22Rv1 (cell line): ENCODE data around the gene WIPI1.
"Not testable (repeated sequence)": the region's sequence is repeated elsewhere in the genome, so short reads cannot be mapped to it uniquely, and the experiment has no call there.

ENCODE experiments used
- H3K27ac ChIP-seq: fragments of 450-650 bp; 2 replicates; pipeline ENCODE4 v1.5.1; 2017
- ZFX ChIP-seq: fragments of 450-650 bp; IDR thresholded peaks from 2 replicates; pipeline ENCODE4 v1.6.1; 2017; ENCODE audit warnings: antibody characterized with exemption, borderline replicate concordance
- TF ChIP-seq, protein P1 (sequence below): fragments of 450-650 bp; IDR thresholded peaks from 2 replicates; pipeline ENCODE4 v1.5.1; 2017; ENCODE audit warnings: mild to moderate bottlenecking

Gene WIPI1

DNA sequence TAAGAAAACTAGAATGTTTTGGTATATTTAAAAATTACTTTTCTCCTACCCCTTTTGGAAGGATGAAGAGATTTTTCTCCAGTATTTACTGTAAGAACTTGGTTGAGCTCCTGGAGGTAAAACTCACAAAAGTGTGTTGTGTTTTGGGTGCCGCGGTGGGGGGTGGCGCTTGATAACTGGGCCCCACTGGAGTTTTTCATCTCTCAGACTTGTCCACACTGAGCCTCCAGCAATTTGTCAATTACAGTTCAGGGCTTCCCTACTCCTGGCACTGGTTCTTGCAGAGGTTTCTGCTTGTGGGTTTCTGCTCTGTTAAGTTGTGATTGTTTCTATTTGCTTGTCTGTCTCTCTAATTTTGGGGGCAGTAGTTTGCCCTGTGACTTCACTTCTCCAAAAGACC is 40.0 kb downstream of the WIPI1 start:
- H3K27ac ChIP-seq: no peak overlapping the region
- TF ChIP-seq, protein P1, sequence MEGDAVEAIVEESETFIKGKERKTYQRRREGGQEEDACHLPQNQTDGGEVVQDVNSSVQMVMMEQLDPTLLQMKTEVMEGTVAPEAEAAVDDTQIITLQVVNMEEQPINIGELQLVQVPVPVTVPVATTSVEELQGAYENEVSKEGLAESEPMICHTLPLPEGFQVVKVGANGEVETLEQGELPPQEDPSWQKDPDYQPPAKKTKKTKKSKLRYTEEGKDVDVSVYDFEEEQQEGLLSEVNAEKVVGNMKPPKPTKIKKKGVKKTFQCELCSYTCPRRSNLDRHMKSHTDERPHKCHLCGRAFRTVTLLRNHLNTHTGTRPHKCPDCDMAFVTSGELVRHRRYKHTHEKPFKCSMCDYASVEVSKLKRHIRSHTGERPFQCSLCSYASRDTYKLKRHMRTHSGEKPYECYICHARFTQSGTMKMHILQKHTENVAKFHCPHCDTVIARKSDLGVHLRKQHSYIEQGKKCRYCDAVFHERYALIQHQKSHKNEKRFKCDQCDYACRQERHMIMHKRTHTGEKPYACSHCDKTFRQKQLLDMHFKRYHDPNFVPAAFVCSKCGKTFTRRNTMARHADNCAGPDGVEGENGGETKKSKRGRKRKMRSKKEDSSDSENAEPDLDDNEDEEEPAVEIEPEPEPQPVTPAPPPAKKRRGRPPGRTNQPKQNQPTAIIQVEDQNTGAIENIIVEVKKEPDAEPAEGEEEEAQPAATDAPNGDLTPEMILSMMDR: no peak
- no peak for TF ChIP-seq ZFX

DNA sequence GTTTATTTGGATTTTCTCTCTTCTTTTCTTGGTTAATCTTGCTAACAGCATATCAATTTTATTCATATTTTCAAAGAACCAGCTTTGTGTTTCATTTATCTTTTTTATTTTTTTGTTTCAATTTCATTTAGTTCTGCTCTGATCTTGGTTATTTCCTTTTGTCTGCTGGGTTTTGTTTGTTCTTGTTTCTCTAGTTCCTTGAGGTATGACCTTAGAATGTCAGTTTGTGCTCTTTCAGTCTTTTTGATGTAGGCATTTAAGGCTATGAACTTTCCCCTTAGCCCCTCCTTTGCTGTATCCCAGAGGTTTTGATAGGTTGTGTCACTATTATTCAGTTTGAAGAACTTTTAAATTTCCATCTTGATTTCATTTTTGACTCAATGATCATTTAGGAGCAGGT is 42.4 kb downstream of the WIPI1 start:
- H3K27ac ChIP-seq: not testable (repeated sequence)

DNA sequence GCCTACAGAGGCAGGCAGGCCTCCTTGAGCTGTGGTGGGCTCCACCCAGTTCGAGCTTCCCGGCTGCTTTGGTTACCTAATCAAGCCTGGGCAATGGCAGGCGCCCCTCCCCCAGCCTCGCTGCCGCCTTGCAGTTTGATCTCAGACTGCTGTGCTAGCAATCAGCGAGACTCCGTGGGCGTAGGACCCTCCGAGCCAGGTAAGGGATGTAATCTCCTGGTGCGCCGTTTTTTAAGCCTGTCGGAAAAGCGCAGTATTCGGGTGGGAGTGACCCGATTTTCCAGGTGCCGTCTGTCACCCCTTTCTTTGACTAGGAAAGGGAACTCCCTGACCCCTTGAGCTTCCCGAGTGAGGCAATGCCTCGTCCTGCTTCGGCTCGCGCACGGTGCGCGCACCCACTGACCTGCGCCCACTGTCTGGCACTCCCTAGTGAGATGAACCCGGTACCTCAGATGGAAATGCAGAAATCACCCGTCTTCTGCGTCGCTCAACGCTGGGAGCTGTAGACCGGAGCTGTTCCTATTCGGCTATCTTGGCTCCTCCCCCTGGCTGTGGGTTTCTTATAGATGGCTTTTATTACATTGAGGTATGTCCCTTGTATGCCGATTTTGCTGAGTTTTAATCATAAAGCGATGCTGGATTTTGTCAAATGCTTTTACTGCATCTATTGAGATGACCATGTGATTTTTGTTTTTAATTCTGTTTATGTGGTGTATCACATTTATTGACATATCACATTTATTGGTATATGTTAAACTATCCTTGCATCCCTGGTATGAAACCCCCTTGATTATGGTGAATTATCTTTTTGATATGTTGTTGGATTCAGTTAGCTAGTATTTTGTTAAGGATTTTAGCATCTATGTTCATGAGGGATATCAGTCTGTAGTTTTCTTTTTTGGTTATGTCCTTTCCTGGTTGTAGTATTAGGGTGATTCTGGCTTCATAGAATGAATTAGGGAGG is 43.4 kb downstream of the WIPI1 start:
- H3K27ac ChIP-seq: not testable (repeated sequence)

DNA sequence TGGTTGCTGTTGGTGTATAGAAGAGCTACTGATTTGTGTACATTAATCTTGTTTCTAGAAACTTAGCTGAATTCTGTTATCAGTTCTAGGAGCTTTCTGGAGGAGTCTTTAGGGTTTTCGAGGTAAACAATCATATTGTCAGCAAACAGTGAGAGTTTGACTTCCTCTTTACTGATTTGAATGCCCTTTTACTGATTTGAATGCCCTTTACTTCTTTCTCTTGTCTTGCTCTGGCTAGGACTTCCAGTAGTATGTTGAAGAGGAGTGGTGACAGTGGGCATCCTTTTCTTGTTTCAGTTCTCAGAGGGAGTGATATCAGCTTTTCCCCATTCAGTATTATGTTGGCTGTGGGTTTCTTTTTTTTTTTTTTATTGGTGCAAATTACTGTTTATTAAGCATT is 49.6 kb downstream of the WIPI1 start:
- H3K27ac ChIP-seq: not testable (repeated sequence)

DNA sequence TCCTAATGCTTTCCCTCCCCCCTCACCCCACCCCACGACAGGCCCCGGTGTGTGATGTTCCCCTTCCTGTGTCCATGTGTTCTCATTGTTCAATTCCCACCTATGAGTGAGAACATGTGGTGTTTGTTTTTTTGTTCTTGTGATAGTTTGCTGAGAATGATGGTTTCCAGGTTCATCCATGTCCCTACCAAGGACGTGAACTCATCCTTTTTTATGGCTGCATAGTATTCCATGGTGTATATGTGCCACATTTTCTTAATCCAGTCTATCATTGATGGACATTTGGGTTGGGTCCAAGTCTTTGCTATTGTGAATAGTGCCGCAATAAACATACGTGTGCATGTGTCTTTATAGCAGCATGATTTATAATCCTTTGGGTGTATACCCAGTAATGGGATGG is 53.5 kb downstream of the WIPI1 start:
- H3K27ac ChIP-seq: not testable (repeated sequence)

DNA sequence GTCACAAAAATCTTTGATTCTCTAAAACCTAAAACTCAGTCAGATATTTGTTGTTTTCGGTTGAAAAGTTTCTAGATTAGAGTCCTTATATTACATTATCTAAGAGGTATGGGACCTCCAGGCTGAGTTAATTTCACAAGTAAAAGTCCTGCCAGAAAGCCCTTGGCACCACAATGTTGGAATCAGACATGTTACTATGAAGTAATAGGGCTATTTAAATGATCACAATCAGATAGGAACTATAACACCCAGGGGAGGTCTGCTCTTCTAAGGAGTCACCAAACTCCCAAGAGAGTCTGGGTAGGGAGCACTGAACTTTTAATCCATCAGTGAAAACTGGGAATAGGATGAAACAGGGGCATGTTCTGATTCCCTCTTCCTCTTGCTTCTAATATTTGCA is 54.2 kb downstream of the WIPI1 start:
- no peak overlapping the region for H3K27ac ChIP-seq
- no peak for TF ChIP-seq ZFX
- TF ChIP-seq, protein P1: no peak

DNA sequence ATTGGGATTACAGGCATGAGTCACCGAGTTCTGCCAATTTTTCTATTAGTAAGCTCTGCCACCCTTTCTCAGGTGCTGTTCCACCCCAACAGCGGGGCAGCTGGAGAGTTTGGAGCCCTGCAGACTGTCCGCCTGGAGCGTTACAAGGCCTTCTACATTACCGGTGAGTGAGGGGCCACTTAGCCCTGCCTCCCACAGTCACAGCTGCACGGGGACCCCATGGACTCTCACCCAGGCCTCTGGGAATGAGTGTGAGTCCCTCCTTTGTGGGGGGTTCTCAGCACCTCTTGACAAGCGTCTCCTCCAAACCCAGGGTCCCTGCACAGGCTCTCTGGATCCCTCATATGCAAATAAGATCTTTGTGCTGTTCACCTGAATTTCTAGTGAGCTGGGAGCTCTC is 56.0 kb downstream of the WIPI1 start:
- TF ChIP-seq, protein P1: no peak
- TF ChIP-seq ZFX: no peak
- no peak overlapping the region for H3K27ac ChIP-seq

DNA sequence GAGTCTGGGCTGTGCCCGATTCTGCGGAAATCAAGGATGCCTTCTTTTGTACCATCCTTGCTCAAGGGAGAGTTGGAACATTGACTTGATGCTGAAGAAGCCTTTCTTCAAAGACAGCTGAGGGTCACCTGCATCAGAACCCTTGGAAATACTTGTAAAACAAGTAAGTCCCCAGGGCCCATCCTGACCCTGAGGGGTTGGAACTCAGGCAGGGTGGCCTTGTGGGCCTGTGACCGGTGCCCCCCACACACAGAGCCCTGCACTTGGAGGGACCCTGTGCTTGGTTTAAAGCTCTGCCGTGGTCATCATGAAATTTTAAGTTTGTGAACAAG is 56.9 kb downstream of the WIPI1 start:
- no peak overlapping the region for H3K27ac ChIP-seq

DNA sequence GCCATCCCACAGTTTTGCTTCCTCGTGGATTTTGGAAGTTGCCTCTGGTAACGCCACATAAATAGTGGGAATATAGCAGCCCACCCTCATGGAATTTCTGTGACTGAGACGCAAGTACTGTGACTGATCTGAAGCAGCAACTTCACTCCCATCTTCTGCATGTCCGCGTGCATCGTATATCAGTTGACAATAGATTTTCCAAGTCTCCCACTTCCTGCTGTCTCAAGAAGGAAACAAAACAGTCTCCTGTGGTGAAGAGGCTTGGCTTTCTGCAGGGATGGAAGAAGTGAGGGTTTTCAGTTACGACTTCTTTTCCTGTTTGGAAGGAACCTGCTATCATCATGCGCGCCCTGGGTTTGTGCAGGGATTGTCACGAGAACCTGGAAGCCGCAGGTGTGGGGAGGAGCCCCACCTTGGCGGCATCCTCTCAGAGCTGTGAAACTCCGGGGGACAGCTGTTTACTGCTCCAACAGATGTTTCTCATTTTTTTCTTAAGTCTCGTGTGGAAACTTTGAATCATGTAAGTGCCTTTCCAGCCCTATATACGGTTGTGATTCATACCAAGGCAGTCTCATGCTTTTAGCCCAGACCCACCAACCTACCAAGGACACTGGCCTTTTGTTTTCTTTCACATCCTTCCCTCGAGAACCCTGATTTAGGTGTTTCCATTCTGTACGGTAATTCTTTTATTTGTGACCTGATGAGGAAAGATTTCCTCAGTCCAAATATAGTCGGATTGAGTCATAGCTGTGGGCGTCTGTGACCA is 57.5 kb downstream of the WIPI1 start:
- H3K27ac ChIP-seq: no peak overlapping the region

More for the DNA sequence above, 56.9 kb downstream of the WIPI1 start:
- TF ChIP-seq ZFX: no peak

More for the DNA sequence above, 57.5 kb downstream of the WIPI1 start:
- TF ChIP-seq, protein P1: no peak
- no peak for TF ChIP-seq ZFX
